PC-3 (cell line): ENCODE measurements around the gene ABHD2.

Experiments used
- CTCF ChIP-seq: fragments of 300-600 bp; sonication (generic); conservative IDR thresholded peaks from 2 replicates; pipeline ENCODE4 v1.5.1; 2017; ENCODE audit warnings: antibody characterized with exemption, low read depth, mild to moderate bottlenecking, low read length
- EZH2 ChIP-seq: fragments of 300-600 bp; sonication (generic); IDR thresholded peaks from one replicate; pipeline ENCODE4 v1.6.1; 2017; ENCODE audit warnings: antibody characterized with exemption, mild to moderate bottlenecking, low read length; ENCODE audit not compliant: unreplicated experiment
- EZH2phosphoT487 ChIP-seq: fragments of 300-600 bp; sonication (generic); IDR thresholded peaks from 2 replicates; pipeline ENCODE4 v1.6.1; 2018; ENCODE audit warnings: mild to moderate bottlenecking, antibody characterized with exemption, low read length, borderline replicate concordance

GRCh38 chr15:89106200-89106599, 17.9 kb downstream of the ABHD2 start:
- TF ChIP-seq CTCF, result no peak
- TF ChIP-seq EZH2phosphoT487, result no peak
- no peak for TF ChIP-seq EZH2
